Naive thymus-derived CD4-positive, alpha-beta T cell (primary cell): ENCODE data around the gene UBE2L6. TPM values are rescaled to one million over a fixed set of nuclear protein-coding genes. Genes with fewer than 3 reads are reported as not detected.

Experiments
- ATAC-seq: fragments of 150-1000 bp; cut with Tn5 transposase; 2 replicates; pipeline ENCODE4 v1.10.0; 2021; ENCODE audit warnings: mild to moderate bottlenecking, moderate library complexity
- CTCF ChIA-PET: fragments of 350-600 bp; sonication (Branson Sonifier 250); formaldehyde crosslinking; loops from one replicate; lab custom pipeline; 2021; ENCODE audit warnings: antibody characterized with exemption; lab: Charles Lee
- POLR2A ChIA-PET: fragments of 350-600 bp; sonication (Branson Sonifier 250); formaldehyde crosslinking; loops from one replicate; lab custom pipeline; 2021; ENCODE audit warnings: antibody characterized with exemption, inconsistent platforms; lab: Charles Lee
- DNase-seq, 9 donors: peaks; one replicate each; pipeline versions ENCODE4 v3.0.0 to v3.0.0-alpha.2; 2020 to 2022; ENCODE audit warnings: mixed read lengths in 1 of 9
- H3K27ac ChIP-seq: one replicate; pipeline ENCODE4 v1.7.0; 2013; ENCODE audit warnings: mild to moderate bottlenecking, low read depth, low read length, moderate library complexity
- H3K27me3 ChIP-seq, 2 donors: one replicate each; pipeline ENCODE4 v1.7.0; 2013; ENCODE audit warnings: low read length in 2 of 2, mild to moderate bottlenecking in 2 of 2, moderate library complexity in 2 of 2; ENCODE audit not compliant: control insufficient read depth in 2 of 2, insufficient read depth in 2 of 2
- H3K36me3 ChIP-seq, 3 experiments: 1 replicate in 2 of 3; 2 replicates in 1 of 3; pipeline ENCODE4 v1.7.0; 2013; ENCODE audit warnings: low read length in 3 of 3, mild to moderate bottlenecking in 3 of 3, moderate library complexity in 1 of 3; ENCODE audit not compliant: insufficient read depth in 3 of 3, control insufficient read depth in 2 of 3
- H3K4me1 ChIP-seq, 2 donors: one replicate each; pipeline ENCODE4 v1.7.0; 2013; ENCODE audit warnings: low read length in 2 of 2, mild to moderate bottlenecking in 2 of 2, moderate library complexity in 1 of 2; ENCODE audit not compliant: control insufficient read depth in 2 of 2, insufficient read depth in 2 of 2
- H3K4me3 ChIP-seq: 2 replicates; pipeline ENCODE4 v1.7.0; 2013; ENCODE audit warnings: mild to moderate bottlenecking, low read length
- H3K9me3 ChIP-seq, 3 experiments: 1 replicate in 2 of 3; 2 replicates in 1 of 3; pipeline ENCODE4 v1.7.0; 2013; ENCODE audit warnings: low read length in 3 of 3; ENCODE audit not compliant: control insufficient read depth in 2 of 3
- H3K27ac Mint-ChIP-seq, 9 donors: one replicate each; pipeline ENCODE4 v1.8.0; 2020 to 2022; ENCODE audit warnings: mixed read lengths in 9 of 9, mild to moderate bottlenecking in 8 of 9, moderate library complexity in 5 of 9, inconsistent platforms in 2 of 9
- H3K27me3 Mint-ChIP-seq, 5 donors: one replicate each; pipeline ENCODE4 v1.8.0; 2021 to 2022; ENCODE audit warnings: mixed read lengths in 5 of 5, mild to moderate bottlenecking in 1 of 5
- H3K36me3 Mint-ChIP-seq, 5 donors: one replicate each; pipeline ENCODE4 v1.8.0; 2020 to 2022; ENCODE audit warnings: mixed read lengths in 5 of 5, mild to moderate bottlenecking in 3 of 5, inconsistent platforms in 1 of 5
- H3K4me1 Mint-ChIP-seq, 7 donors: one replicate each; pipeline ENCODE4 v1.8.0; 2020 to 2022; ENCODE audit warnings: mixed read lengths in 7 of 7, mild to moderate bottlenecking in 3 of 7, inconsistent platforms in 1 of 7
- H3K4me3 Mint-ChIP-seq, 10 donors: one replicate each; pipeline ENCODE4 v1.8.0; 2020 to 2022; ENCODE audit warnings: mild to moderate bottlenecking in 10 of 10, mixed read lengths in 10 of 10, moderate library complexity in 6 of 10, inconsistent platforms in 2 of 10
- H3K9me3 Mint-ChIP-seq, 11 donors: one replicate each; pipeline ENCODE4 v1.8.0; 2020 to 2022; ENCODE audit warnings: mixed read lengths in 11 of 11, mild to moderate bottlenecking in 4 of 11, inconsistent platforms in 1 of 11, moderate library complexity in 1 of 11
- intact Hi-C, 2 donors: fragments of 100-400 bp; cut with micrococcal nuclease; formaldehyde crosslinking; loops; one replicate each; pipeline ENCODE4 v1.15.1; 2023
- polyA plus RNA-seq, 2 donors: library from polyadenylated mRNA; unstranded; fragments of 300-500 nt; fragmentation: Illumina TruSeq; gene quantifications; one replicate each; pipeline ENCODE4 v1.2.3, GENCODE V29; 2021
- total RNA-seq, 6 experiments: library from RNA in 5 of 6; stranded (reverse) in 5 of 6; gene quantifications; 1 replicate in 5 of 6; 2 replicates in 1 of 6; pipeline ENCODE4 v1.2.3 and lab custom pipeline; 2021 to 2026

Gene UBE2L6
- total and polyA plus RNA-seq, 7 experiments from 2014 or later, result 51.1 to 326 (median 73.9) TPM

DNA sequence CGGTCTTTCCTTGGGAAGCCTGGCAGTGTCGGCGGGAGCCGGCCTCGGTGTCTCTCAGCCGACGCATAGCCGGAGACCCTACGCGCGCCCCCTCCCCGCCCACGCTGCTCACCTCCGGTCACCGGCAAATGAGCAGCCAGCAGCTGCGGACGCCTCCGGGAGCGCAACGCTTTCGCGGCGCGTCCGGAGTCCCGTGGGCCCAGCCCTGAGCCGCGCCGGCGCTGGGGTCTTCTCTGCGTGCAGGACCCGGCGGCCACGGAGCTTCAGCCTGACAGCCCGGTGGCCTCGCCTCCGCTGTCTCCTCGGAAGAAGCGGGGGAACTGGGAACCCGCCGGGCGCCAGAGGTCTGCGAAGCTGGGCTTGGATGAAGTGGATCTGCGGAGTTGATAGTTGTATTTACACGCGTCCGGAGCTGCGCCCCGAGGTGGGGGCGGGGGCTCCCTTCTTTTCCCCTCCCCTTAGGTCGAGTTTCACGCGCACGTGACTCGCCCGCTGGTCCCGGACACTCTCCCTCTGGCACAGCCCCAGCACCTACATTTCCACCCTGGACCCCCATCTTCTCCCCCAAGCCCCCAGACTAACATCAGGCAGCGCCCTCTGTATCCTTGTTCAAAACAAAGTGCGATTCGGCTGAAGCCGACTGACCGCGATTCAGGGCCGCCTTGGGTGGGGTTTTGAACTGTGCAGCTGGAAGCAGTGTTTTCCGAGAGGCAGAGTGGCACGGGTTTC, 52.0 kb downstream of the UBE2L6 start, which contains the start of gene SLC43A1:
Gene SLC43A1 (minus strand): TSS at position 371 of the 729 bp plus-strand sequence. CDS start 1,591 bp downstream, outside the sequence.
- Histone ChIP-seq H3K9me3 (no peaks in the 10 kb centered on the region), H3K4me3 (peak within 1 kb of the TSS; percentile 63), H3K27ac (peak within 1 kb of the TSS; percentile 63), H3K36me3 (peaks cover 0 to 12% (median 0%) of the 10 kb centered on the region in 3 experiments), H3K27me3 (no peaks in the 10 kb centered on the region), H3K4me1 (peaks cover 5 to 7% of the 10 kb centered on the region in 2 donors)
- POLR2A ChIA-PET, result interaction anchor here (0.6 to 3.1 kb wide), 7 partner anchors 9 to 191 kb away, joined by 3 to 12 read pairs (median 4); partner anchors contain the start of gene UBE2L6
- H3K4me3 Mint-ChIP-seq, result peak within 1 kb of the TSS; percentile 95 to 99 (median 98)
- intact Hi-C loops, result loop anchor here in 1 of 2 donors (1.0 to 2.0 kb wide), 2 partner anchors 12 to 57 kb away; no protein-coding TSS in a partner anchor
- H3K27me3 Mint-ChIP-seq, result peaks cover 0 to 10% (median 0%) of the 10 kb centered on the region in 5 donors
- H3K36me3 Mint-ChIP-seq, result no peaks in the 10 kb centered on the region
- DNase-seq (peak in 2 of 9 donors; percentile 17 to 54), ATAC-seq (peak; percentile 33)
- CTCF ChIA-PET, result interaction anchor here (0.9 to 5.3 kb wide), 4 partner anchors 9 to 129 kb away, joined by 3 to 43 read pairs (median 20); no protein-coding TSS in a partner anchor
- peaks cover 19 to 31% (median 29%) of the 10 kb centered on the region in 7 donors for H3K4me1 Mint-ChIP-seq
- peak within 1 kb of the TSS; percentile 69 to 93 (median 78) for H3K27ac Mint-ChIP-seq
- no peaks in the 10 kb centered on the region for H3K9me3 Mint-ChIP-seq

DNA sequence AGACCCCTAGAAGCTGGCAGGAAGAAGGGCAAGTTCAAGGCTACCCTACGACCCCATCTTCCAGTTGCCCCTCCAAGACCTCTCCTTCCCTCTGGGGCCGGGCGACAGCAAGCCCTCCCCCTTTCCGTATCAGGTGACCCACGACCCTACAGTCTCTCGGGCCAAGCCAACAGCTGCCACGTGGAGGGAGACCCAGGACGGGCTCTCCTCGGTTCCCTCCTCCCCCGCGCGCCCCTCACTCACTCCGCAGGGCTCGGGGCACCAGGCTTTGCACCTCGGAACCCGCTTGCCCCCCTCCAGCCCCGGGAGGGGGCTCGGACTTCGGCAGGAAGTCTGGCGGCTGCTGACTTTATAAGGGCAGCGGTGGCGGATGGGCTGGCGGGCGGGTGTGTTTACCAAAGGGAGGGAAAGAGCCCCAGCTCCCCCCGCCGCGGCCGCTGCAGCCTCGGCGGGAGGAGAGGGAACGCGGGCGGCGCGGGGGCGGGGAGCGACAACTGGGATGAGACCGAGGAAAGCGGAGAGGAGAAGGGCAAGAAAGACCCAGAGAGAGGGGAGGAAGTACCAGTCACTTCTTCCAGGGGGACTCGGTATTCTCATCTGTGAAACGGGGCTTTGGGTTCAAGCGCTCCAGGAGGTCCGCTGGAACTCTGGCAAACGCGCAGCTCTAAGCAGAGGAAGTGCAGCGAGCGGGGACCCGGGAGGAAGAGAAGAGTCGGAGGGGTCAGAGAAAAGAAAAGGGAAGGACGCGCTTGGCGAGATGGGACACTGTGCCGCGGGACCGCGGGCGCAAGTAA, 52.7 kb downstream of the UBE2L6 start:
- Histone ChIP-seq H3K9me3 (no peaks in the 10 kb centered on the region), H3K4me1 (peaks cover 5 to 7% of the 10 kb centered on the region in 2 donors), H3K27ac (peak overlapping the region; percentile 63), H3K27me3 (no peaks in the 10 kb centered on the region), H3K36me3 (peaks cover 0 to 12% (median 0%) of the 10 kb centered on the region in 3 experiments), H3K4me3 (peak overlapping the region; percentile 63)
- ChIA-PET CTCF (interaction anchor here (0.7 to 5.3 kb wide), 4 partner anchors 13 to 56 kb away, joined by 3 to 43 read pairs (median 20); no protein-coding TSS in a partner anchor), POLR2A (interaction anchor here (0.6 to 3.1 kb wide), 10 partner anchors 9 to 1009 kb away, joined by 3 to 12 read pairs (median 4); partner anchors contain the start of gene UBE2L6)
- DNase-seq, result peak; percentile 26 to 65 (median 39)
- ATAC-seq, result peak; percentile 57
- Mint-ChIP-seq H3K4me3 (peak overlapping the region; percentile 95 to 99 (median 98)), H3K9me3 (no peaks in the 10 kb centered on the region), H3K4me1 (peaks cover 21 to 34% (median 29%) of the 10 kb centered on the region in 7 donors), H3K27ac (peak overlapping the region; percentile 55 to 89 (median 74)), H3K27me3 (peaks cover 0 to 10% (median 0%) of the 10 kb centered on the region in 5 donors), H3K36me3 (no peaks in the 10 kb centered on the region)
- intact Hi-C loops, result loop anchor here (1.0 to 5.0 kb wide), 6 partner anchors 13 to 1063 kb away; partner anchors contain the start of genes LPXN (in 1 of the 2), TIMM10 (in 1 of the 2) and ZFP91 (in 1 of the 2)

DNA sequence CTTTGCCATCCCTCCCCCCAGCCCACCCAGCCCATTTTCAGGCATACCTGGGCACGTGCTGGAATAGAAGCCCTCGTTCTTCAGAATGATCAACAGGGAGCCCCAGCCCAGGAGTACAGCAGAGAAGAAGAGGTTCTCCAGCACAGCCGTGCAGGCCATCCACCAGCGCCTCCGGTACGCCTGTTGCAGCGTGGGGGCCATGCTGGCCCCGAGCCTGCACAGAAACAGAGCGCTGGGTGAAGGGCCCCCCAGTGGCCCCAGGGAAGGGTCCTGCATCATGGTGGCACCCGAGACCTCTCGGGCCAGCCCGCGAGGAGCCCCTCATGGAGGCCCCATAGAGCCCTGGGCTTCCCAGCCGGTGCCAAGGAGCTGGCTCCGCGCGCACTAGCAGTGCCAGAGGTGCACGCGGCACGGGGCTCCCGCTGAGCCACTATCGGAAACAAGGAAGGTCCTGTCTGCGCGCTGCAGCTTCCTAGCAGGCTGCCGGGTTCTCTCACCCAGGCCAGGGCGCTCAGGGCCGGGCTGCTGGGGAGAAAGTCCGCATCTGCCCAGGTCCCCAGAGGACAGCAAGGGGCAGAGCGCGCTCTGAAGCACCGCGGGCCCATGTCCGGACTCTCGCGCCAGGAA, 53.4 kb downstream of the UBE2L6 start:
- H3K27ac ChIP-seq, result peak overlapping the region; percentile 63
- Mint-ChIP-seq H3K27ac (peak overlapping the region in 8 of 9 donors; percentile 36 to 74 (median 61)), H3K27me3 (peaks cover 0 to 10% (median 0%) of the 10 kb centered on the region in 5 donors), H3K4me1 (peaks cover 23 to 36% (median 30%) of the 10 kb centered on the region in 7 donors), H3K36me3 (no peaks in the 10 kb centered on the region), H3K4me3 (peak overlapping the region; percentile 95 to 99 (median 98)), H3K9me3 (no peaks in the 10 kb centered on the region)
- peaks cover 5 to 7% of the 10 kb centered on the region in 2 donors for H3K4me1 ChIP-seq
- ATAC-seq (peak; percentile 59), DNase-seq (peak in 6 of 9 donors; percentile 21 to 38 (median 30))
- peaks cover 0 to 12% (median 0%) of the 10 kb centered on the region in 3 experiments for H3K36me3 ChIP-seq
- CTCF ChIA-PET, result interaction anchor here (0.7 to 5.3 kb wide), 5 partner anchors 12 to 55 kb away, joined by 3 to 43 read pairs (median 3); no protein-coding TSS in a partner anchor
- POLR2A ChIA-PET, result interaction anchor here (0.8 to 3.1 kb wide), 7 partner anchors 10 to 1010 kb away, joined by 3 to 12 read pairs (median 4); partner anchors contain the start of gene UBE2L6
- no peaks in the 10 kb centered on the region for H3K27me3 ChIP-seq
- H3K9me3 ChIP-seq, result no peaks in the 10 kb centered on the region
- peak overlapping the region; percentile 63 for H3K4me3 ChIP-seq
- intact Hi-C loops, result loop anchor here (1.0 to 5.0 kb wide), 5 partner anchors 16 to 1063 kb away; partner anchors contain the start of genes LPXN (in 1 of the 2), TIMM10 (in 1 of the 2) and ZFP91 (in 1 of the 2)

DNA sequence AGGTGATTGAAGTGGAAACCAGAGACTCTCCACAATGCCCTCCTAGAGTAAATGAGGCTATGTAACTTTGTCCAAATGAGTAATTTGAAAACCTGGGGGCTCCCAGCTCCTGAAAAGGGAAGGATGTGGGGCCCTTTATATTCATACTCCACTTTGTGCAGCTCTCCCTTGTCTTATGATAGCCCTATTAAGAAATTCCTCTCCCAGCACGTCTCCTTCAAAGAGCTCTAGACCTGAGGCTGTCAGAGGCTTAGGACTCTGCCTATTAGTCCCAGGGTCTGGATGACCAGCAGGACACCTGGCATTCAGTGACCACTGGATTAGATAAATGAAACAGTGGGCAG, 54.0 kb downstream of the UBE2L6 start:
- Mint-ChIP-seq H3K36me3 (peaks cover 0 to under 1% (median 0%) of the 10 kb centered on the region in 5 donors), H3K9me3 (no peaks in the 10 kb centered on the region), H3K27me3 (peaks cover 0 to 10% (median 0%) of the 10 kb centered on the region in 5 donors), H3K4me3 (peak overlapping the region; percentile 58 to 99 (median 96)), H3K4me1 (peaks cover 23 to 36% (median 30%) of the 10 kb centered on the region in 7 donors), H3K27ac (peak overlapping the region in 6 of 9 donors; percentile 36 to 79 (median 54))
- ATAC-seq (no peak), DNase-seq (no peak)
- POLR2A ChIA-PET, result interaction anchor here (1.3 to 3.1 kb wide), 2 partner anchors 11 to 12 kb away, joined by 3 to 12 read pairs; no protein-coding TSS in a partner anchor
- Histone ChIP-seq H3K27ac (peak overlapping the region; percentile 8), H3K36me3 (peaks cover 0 to 12% (median 0%) of the 10 kb centered on the region in 3 experiments), H3K9me3 (no peaks in the 10 kb centered on the region), H3K27me3 (no peaks in the 10 kb centered on the region), H3K4me1 (peaks cover 5 to 7% of the 10 kb centered on the region in 2 donors), H3K4me3 (no peak overlapping the region)
- intact Hi-C loops, result loop anchor here in 1 of 2 donors (5.0 kb wide), 2 partner anchors 56 to 1064 kb away; partner anchors contain the start of genes LPXN and ZFP91
- CTCF ChIA-PET, result interaction anchor here (1.1 to 1.6 kb wide), 3 partner anchors 13 to 39 kb away, joined by 3 to 5 read pairs (median 3); no protein-coding TSS in a partner anchor

DNA sequence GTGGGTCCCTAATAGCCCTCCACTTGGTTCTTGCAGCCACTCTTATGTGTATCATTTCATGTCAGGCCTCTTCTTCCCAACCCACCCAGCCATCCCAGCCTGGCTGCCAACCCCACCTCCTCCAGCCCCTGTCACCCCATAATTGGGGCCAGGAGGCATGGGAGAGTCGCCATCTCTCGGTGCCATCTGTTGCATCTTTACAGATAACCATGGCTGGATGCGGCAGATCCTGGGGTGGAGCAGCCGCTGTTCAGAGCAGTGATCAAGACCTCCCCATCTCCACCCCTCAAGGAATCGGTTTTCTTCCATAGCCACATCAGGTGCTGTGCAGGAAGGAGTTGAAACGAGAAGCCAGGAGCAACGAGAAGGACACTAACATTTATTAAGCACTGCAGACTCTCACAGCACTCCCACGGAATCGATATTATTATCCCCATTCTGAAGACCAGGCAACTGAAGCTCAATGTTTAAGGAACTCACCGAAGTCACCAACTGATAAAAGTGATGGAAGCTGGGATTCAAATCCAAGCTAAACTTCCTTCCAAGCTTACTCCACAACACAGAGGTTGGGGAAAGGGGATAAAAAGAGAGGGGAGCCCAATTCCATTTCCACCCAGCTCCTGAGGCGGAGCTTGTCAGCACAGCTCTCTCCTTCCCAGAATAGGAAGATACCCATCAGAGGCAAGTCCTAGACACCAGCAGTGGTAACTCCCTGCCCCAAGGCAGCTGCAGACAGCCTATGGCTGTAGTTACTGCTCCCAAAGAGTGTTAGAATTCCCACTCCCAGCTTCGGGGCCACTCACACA, 54.6 kb downstream of the UBE2L6 start:
- intact Hi-C loops, result loop anchor here in 1 of 2 donors (5.0 kb wide), 2 partner anchors 56 to 1064 kb away; partner anchors contain the start of genes LPXN and ZFP91
- DNase-seq, result no peak

More for the DNA sequence above, 54.6 kb downstream of the UBE2L6 start:
- ChIA-PET POLR2A (interaction anchor here (0.7 to 3.1 kb wide), 3 partner anchors 11 to 634 kb away, joined by 3 to 12 read pairs (median 3); no protein-coding TSS in a partner anchor), CTCF (interaction anchor here (1.1 to 1.6 kb wide), 3 partner anchors 14 to 39 kb away, joined by 3 to 5 read pairs (median 3); no protein-coding TSS in a partner anchor)
- Histone ChIP-seq H3K4me3 (no peak overlapping the region), H3K27ac (no peak overlapping the region), H3K4me1 (peaks cover 5 to 7% of the 10 kb centered on the region in 2 donors), H3K9me3 (no peaks in the 10 kb centered on the region), H3K36me3 (peaks cover 0 to 12% (median 0%) of the 10 kb centered on the region in 3 experiments), H3K27me3 (no peaks in the 10 kb centered on the region)
- Mint-ChIP-seq H3K9me3 (no peaks in the 10 kb centered on the region), H3K4me1 (peaks cover 23 to 36% (median 30%) of the 10 kb centered on the region in 7 donors), H3K27me3 (peaks cover 0 to 10% (median 0%) of the 10 kb centered on the region in 5 donors), H3K27ac (peak overlapping the region in 6 of 9 donors; percentile 66 to 89 (median 76)), H3K36me3 (peaks cover 0 to 3% (median 0%) of the 10 kb centered on the region in 5 donors), H3K4me3 (peak overlapping the region in 7 of 10 donors; percentile 25 to 99 (median 73))
- ATAC-seq, result no peak
